OCI-LY3 (cell line): Measurements from ENCODE around the gene MATN1.

Source experiments
- EZH2phosphoT487 ChIP-seq: fragments of 200-600 bp; shearing (Covaris generic); IDR thresholded peaks from 2 replicates; pipeline ENCODE4 v1.6.1; 2018; ENCODE audit warnings: antibody characterized with exemption, mixed run types, low read depth
- TF ChIP-seq, protein P1 (sequence below): fragments of 200-600, 300-600 bp; sonication (generic); IDR thresholded peaks from 2 replicates; pipeline ENCODE4 v1.5.1; 2014; ENCODE audit warnings: antibody characterized with exemption, low read length, low read depth

DNA sequence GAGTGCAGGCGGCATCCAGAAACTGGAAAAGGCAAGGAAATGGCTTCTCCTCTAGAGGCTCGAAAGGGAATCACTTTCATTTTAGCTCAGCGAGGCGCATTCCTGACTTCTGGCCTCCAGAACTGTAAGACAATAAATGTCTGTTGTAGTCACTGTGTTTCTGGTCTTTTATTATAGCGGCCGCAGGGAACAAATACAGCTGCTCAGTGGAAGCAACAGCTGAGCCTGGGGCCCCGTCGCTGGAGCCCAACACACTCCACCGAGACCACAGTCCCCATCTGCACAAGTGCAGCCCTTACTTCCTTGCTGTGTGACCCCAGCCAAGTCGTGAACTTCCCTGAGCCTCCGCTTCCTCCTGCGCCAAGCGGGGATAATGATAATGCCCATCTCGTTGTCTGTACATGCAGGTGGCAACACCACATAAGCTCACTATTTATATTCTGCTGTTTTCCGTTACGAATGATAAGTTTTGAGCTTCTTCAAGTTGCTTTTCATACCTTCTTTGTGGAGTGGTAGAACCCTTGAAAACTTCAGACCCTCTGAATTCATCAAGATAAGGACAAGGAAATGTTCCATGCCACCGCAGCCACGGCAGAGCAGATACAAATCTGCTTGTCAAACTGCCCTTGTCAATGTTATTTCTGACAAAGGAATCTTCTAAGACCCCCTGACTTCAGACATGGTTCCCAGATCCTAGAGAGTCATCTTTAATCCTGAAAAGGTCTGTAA, 37.4 kb upstream of the MATN1 start:
- TF ChIP-seq, protein P1, sequence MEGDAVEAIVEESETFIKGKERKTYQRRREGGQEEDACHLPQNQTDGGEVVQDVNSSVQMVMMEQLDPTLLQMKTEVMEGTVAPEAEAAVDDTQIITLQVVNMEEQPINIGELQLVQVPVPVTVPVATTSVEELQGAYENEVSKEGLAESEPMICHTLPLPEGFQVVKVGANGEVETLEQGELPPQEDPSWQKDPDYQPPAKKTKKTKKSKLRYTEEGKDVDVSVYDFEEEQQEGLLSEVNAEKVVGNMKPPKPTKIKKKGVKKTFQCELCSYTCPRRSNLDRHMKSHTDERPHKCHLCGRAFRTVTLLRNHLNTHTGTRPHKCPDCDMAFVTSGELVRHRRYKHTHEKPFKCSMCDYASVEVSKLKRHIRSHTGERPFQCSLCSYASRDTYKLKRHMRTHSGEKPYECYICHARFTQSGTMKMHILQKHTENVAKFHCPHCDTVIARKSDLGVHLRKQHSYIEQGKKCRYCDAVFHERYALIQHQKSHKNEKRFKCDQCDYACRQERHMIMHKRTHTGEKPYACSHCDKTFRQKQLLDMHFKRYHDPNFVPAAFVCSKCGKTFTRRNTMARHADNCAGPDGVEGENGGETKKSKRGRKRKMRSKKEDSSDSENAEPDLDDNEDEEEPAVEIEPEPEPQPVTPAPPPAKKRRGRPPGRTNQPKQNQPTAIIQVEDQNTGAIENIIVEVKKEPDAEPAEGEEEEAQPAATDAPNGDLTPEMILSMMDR: no peak
- TF ChIP-seq EZH2phosphoT487: no peak
